GM23248 (cell line): Measurements from ENCODE around the gene CLEC19A. TPM values are rescaled to one million over a fixed set of nuclear protein-coding genes. Genes with fewer than 3 reads are reported as not detected.

ENCODE experiments used
- DNase-seq: peaks from one replicate; pipeline ENCODE4 v3.0.0-alpha.2; 2015
- H2AFZ ChIP-seq: fragments of 200-600 bp; sonication (generic); 2 replicates; pipeline ENCODE4 v1.6.1; 2016; ENCODE audit warnings: antibody characterized with exemption
- H3F3A ChIP-seq: fragments of 200-600 bp; sonication (generic); 2 replicates; pipeline ENCODE4 v1.6.1; 2016; ENCODE audit warnings: mild to moderate bottlenecking, antibody characterized with exemption, mixed run types; ENCODE audit not compliant: insufficient read depth
- H3K27ac ChIP-seq: fragments of 200-600 bp; sonication (generic); 2 replicates; pipeline ENCODE4 v1.5.1; 2016; ENCODE audit warnings: mild to moderate bottlenecking
- H3K27me3 ChIP-seq: fragments of 200-600 bp; sonication (generic); replicated peaks from 2 replicates; pipeline ENCODE4 v1.6.1; 2016; ENCODE audit warnings: mild to moderate bottlenecking; ENCODE audit not compliant: insufficient read depth
- H3K36me3 ChIP-seq: fragments of 200-600 bp; sonication (generic); 2 replicates; pipeline ENCODE4 v1.6.1; 2016; ENCODE audit warnings: low read depth, mild to moderate bottlenecking
- H3K4me1 ChIP-seq: fragments of 200-600 bp; sonication (generic); 2 replicates; pipeline ENCODE4 v1.6.1; 2016; ENCODE audit warnings: mild to moderate bottlenecking; ENCODE audit not compliant: insufficient read depth
- H3K4me2 ChIP-seq: fragments of 200-600 bp; sonication (generic); one replicate; pipeline ENCODE4 v1.6.1; 2016; ENCODE audit warnings: mild to moderate bottlenecking; ENCODE audit not compliant: unreplicated experiment
- H3K4me3 ChIP-seq: fragments of 200-600 bp; sonication (generic); 2 replicates; pipeline ENCODE4 v1.5.1; 2016; ENCODE audit warnings: mild to moderate bottlenecking
- H3K79me2 ChIP-seq: fragments of 200-600 bp; sonication (generic); 2 replicates; pipeline ENCODE4 v1.6.1; 2016; ENCODE audit warnings: mild to moderate bottlenecking; ENCODE audit not compliant: insufficient read depth
- H3K9ac ChIP-seq: fragments of 200-600 bp; sonication (generic); 2 replicates; pipeline ENCODE4 v1.6.1; 2016; ENCODE audit warnings: mild to moderate bottlenecking
- H3K9me2 ChIP-seq: fragments of 200-600 bp; sonication (generic); 2 replicates; pipeline ENCODE4 v1.6.1; 2016; ENCODE audit warnings: mixed run types, mild to moderate bottlenecking, moderate library complexity; ENCODE audit not compliant: insufficient read depth
- H3K9me3 ChIP-seq: fragments of 200-600 bp; sonication (generic); one replicate; pipeline ENCODE4 v1.6.1; 2017; ENCODE audit warnings: low read depth
- H4K20me1 ChIP-seq: fragments of 200-600 bp; sonication (generic); 2 replicates; pipeline ENCODE4 v1.6.0; 2016; ENCODE audit not compliant: insufficient read depth
- EZH2 ChIP-seq: fragments of 200-600 bp; sonication (generic); IDR thresholded peaks from 2 replicates; pipeline ENCODE4 v1.6.1; 2018; ENCODE audit warnings: antibody characterized with exemption, mild to moderate bottlenecking; ENCODE audit not compliant: insufficient read depth, poor library complexity, severe bottlenecking
- EZH2phosphoT487 ChIP-seq: fragments of 200-600 bp; sonication (generic); IDR thresholded peaks from 2 replicates; pipeline ENCODE4 v1.6.1; 2018; ENCODE audit warnings: antibody characterized with exemption, moderate library complexity, mild to moderate bottlenecking, low read depth; ENCODE audit not compliant: insufficient read depth
- WGBS, 2 experiments: methylation state at CpG; one replicate each; pipeline ENCODE4 v1.1.6; 2015 to 2017; ENCODE audit warnings: low lambda C conversion rate in 2 of 2, low coverage in 1 of 2; ENCODE audit errors: missing lambda C conversion rate in 2 of 2; 5-methylcytosine and 5-hydroxymethylcytosine counted together
- in situ Hi-C: fragments of 300-500 bp; cut with MboI; formaldehyde crosslinking; loops from 2 replicates; pipeline ENCODE4 v1.15.0; 2020
- polyA plus RNA-seq: library from polyadenylated mRNA; unstranded; fragments of >200 nt; fragmentation: Nextera tagmentation; extraction: Ambion mirVana; gene quantifications from 2 replicates; pipeline ENCODE4 v1.2.1, GENCODE V29; 2016
- total RNA-seq: library from RNA; depleted of rRNA; stranded (reverse); fragments of >200 nt; shearing (Covaris generic); gene quantifications from 2 replicates; pipeline ENCODE4 v1.2.3, GENCODE V29; 2014

Gene CLEC19A
- total and polyA plus RNA-seq, 2 experiments from 2014 or later: not detected

- Histone ChIP-seq H3F3A (no peaks in the 10 kb centered on the region), H3K27me3 (0 out of 2 replicates have a peak, but pooled peaks cover 7% of the 10 kb centered on the region), H3K27ac (no peak overlapping the region), H3K4me3 (no peak overlapping the region), H2AFZ (no peak overlapping the region), H3K9me2 (no peaks in the 10 kb centered on the region), H3K9me3 (no peaks in the 10 kb centered on the region), H3K4me2 (no peak overlapping the region), H3K4me1 (no peaks in the 10 kb centered on the region), H3K36me3 (no peaks in the 10 kb centered on the region), H3K79me2 (no peaks in the 10 kb centered on the region), H4K20me1 (no peaks in the 10 kb centered on the region), H3K9ac (no peak overlapping the region)
- WGBS, 2 experiments: 21 to 24% methylated on average over 4 of the region's 4 CpGs
- TF ChIP-seq EZH2phosphoT487 (no peak), EZH2 (no peak)
- in situ Hi-C loops: no loop called here
- DNase-seq: no peak
These were observed 21.3 kb upstream of the CLEC19A start for GRCh38 chr16:19264123-19264673.

GRCh38 chr16:19265380-19265930 lies 20.1 kb upstream of the CLEC19A start:
- in situ Hi-C loops: no loop called here
- 36 to 40% methylated on average over 9 of the region's 9 CpGs for WGBS, 2 experiments
- Histone ChIP-seq H4K20me1 (no peaks in the 10 kb centered on the region), H3K4me1 (no peaks in the 10 kb centered on the region), H3K9me2 (no peaks in the 10 kb centered on the region), H3K36me3 (no peaks in the 10 kb centered on the region), H3K27ac (no peak overlapping the region), H3K79me2 (no peaks in the 10 kb centered on the region), H3K4me2 (no peak overlapping the region), H3F3A (no peaks in the 10 kb centered on the region), H3K4me3 (no peak overlapping the region), H3K27me3 (no peaks in the 10 kb centered on the region), H3K9ac (no peak overlapping the region), H3K9me3 (no peaks in the 10 kb centered on the region), H2AFZ (no peak overlapping the region)
- no peak for DNase-seq
- TF ChIP-seq EZH2phosphoT487: no peak
- TF ChIP-seq EZH2: no peak

GRCh38 chr16:19266774-19267173 lies 18.8 kb upstream of the CLEC19A start:
- Histone ChIP-seq H3K36me3 (no peaks in the 10 kb centered on the region), H4K20me1 (no peaks in the 10 kb centered on the region), H2AFZ (no peak overlapping the region), H3K9ac (no peak overlapping the region), H3K4me1 (no peaks in the 10 kb centered on the region), H3K27me3 (no peaks in the 10 kb centered on the region), H3K79me2 (no peaks in the 10 kb centered on the region), H3K9me2 (no peaks in the 10 kb centered on the region), H3K9me3 (no peaks in the 10 kb centered on the region), H3K4me3 (no peak overlapping the region), H3K27ac (no peak overlapping the region), H3K4me2 (no peak overlapping the region), H3F3A (no peaks in the 10 kb centered on the region)
- in situ Hi-C loops: no loop called here
- no peak for DNase-seq
- 48 to 53% methylated on average over 11 of the region's 11 CpGs for WGBS, 2 experiments
- TF ChIP-seq EZH2phosphoT487 (no peak), EZH2 (no peak)

- H3K27me3 ChIP-seq: no peaks in the 10 kb centered on the region
These were observed 16.4 kb upstream of the CLEC19A start for GRCh38 chr16:19269098-19269497.

More at GRCh38 chr16:19269098-19269497, 16.4 kb upstream of the CLEC19A start:
- Histone ChIP-seq H4K20me1 (no peaks in the 10 kb centered on the region), H2AFZ (no peak overlapping the region), H3K79me2 (no peaks in the 10 kb centered on the region), H3F3A (no peaks in the 10 kb centered on the region), H3K9me2 (no peaks in the 10 kb centered on the region), H3K4me2 (no peak overlapping the region), H3K4me3 (no peak overlapping the region), H3K9ac (no peak overlapping the region), H3K27ac (no peak overlapping the region), H3K9me3 (no peaks in the 10 kb centered on the region), H3K36me3 (no peaks in the 10 kb centered on the region), H3K4me1 (no peaks in the 10 kb centered on the region)
- in situ Hi-C loops: no loop called here
- DNase-seq: no peak
- no peak for TF ChIP-seq EZH2phosphoT487
- TF ChIP-seq EZH2: no peak
- WGBS, 2 experiments: 11 to 17% methylated on average over 2 of the region's 2 CpGs
